Activated naive CD8-positive, alpha-beta T cell treated with anti-CD3 and anti-CD28 coated beads, Interleukin-2, amount 10 ng/mL, durations not matched to agents 7 days and 5 days (primary cell): Measurements from ENCODE around the gene SSBP3. TPM values are rescaled to one million over a fixed set of nuclear protein-coding genes. Genes with fewer than 3 reads are reported as not detected.

Source experiments
- ATAC-seq: fragments of 150-1000 bp; cut with Tn5 transposase; one replicate; pipeline ENCODE4 v1.10.0; 2021; ENCODE audit warnings: low read depth, moderate library complexity
- POLR2A ChIA-PET: fragments of 350-600 bp; sonication (Branson Sonifier 250); formaldehyde crosslinking; loops from one replicate; lab custom pipeline; 2021; ENCODE audit warnings: antibody characterized with exemption; lab: Charles Lee
- DNase-seq: peaks from one replicate; pipeline ENCODE4 v3.0.0; 2021
- H3K27ac Mint-ChIP-seq: one replicate; pipeline ENCODE4 v1.8.0; 2022; ENCODE audit warnings: mild to moderate bottlenecking, mixed read lengths
- H3K27me3 Mint-ChIP-seq: one replicate; pipeline ENCODE4 v1.8.0; 2022; ENCODE audit warnings: mild to moderate bottlenecking, moderate library complexity, mixed read lengths
- H3K36me3 Mint-ChIP-seq: one replicate; pipeline ENCODE4 v1.8.0; 2021; ENCODE audit warnings: mild to moderate bottlenecking, mixed read lengths
- H3K4me1 Mint-ChIP-seq: one replicate; pipeline ENCODE4 v1.8.0; 2021; ENCODE audit warnings: mixed read lengths
- H3K4me3 Mint-ChIP-seq: one replicate; pipeline ENCODE4 v1.8.0; 2022; ENCODE audit warnings: mild to moderate bottlenecking, moderate library complexity, mixed read lengths
- H3K9me3 Mint-ChIP-seq: one replicate; pipeline ENCODE4 v1.8.0; 2021; ENCODE audit warnings: mixed read lengths
- total RNA-seq, 2 experiments: library from RNA; stranded (reverse); gene quantifications; one replicate each; pipeline ENCODE4 v1.2.3, GENCODE V29; 2021

Gene SSBP3
- total RNA-seq, 2 experiments from 2014 or later, result 109 to 126 TPM

- POLR2A ChIA-PET, result interaction anchor here (0.7 to 1.3 kb wide), 6 partner anchors 9 to 115 kb away, joined by 3 to 7 read pairs (median 4); partner anchors contain the start of gene SSBP3
- H3K9me3 Mint-ChIP-seq, result no peaks in the 10 kb centered on the region
- no peak for ATAC-seq
- no peaks in the 10 kb centered on the region for H3K27me3 Mint-ChIP-seq
- DNase-seq, result no peak
- peak overlapping the region; percentile 87 for H3K27ac Mint-ChIP-seq
- H3K4me1 Mint-ChIP-seq, result peaks cover 66% of the 10 kb centered on the region
- peaks cover 10% of the 10 kb centered on the region for H3K36me3 Mint-ChIP-seq
- H3K4me3 Mint-ChIP-seq, result peak overlapping the region; percentile 22
Measured at GRCh38 chr1:54290506-54291184, 115.5 kb downstream of the SSBP3 start.

GRCh38 chr1:54289712-54290233 lies 116.4 kb downstream of the SSBP3 start:
- peak overlapping the region; percentile 76 for H3K4me3 Mint-ChIP-seq
- peaks cover 10% of the 10 kb centered on the region for H3K36me3 Mint-ChIP-seq
- ATAC-seq (no peak), DNase-seq (no peak)
- POLR2A ChIA-PET, result interaction anchor here (0.8 to 3.4 kb wide), 5 partner anchors 9 to 116 kb away, joined by 3 to 19 read pairs (median 7); partner anchors contain the start of gene SSBP3
- H3K4me1 Mint-ChIP-seq, result peaks cover 66% of the 10 kb centered on the region
- no peaks in the 10 kb centered on the region for H3K9me3 Mint-ChIP-seq
- peak overlapping the region; percentile 87 for H3K27ac Mint-ChIP-seq
- no peaks in the 10 kb centered on the region for H3K27me3 Mint-ChIP-seq

- POLR2A ChIA-PET, result interaction anchor here (0.6 to 6.6 kb wide), 11 partner anchors 9 to 528 kb away, joined by 3 to 92 read pairs (median 9); partner anchors contain the start of genes CYB5RL, MRPL37 and SSBP3
- Mint-ChIP-seq H3K36me3 (peaks cover 7% of the 10 kb centered on the region), H3K9me3 (no peaks in the 10 kb centered on the region), H3K4me3 (peak overlapping the region; percentile 84), H3K27ac (peak overlapping the region; percentile 95), H3K27me3 (no peaks in the 10 kb centered on the region), H3K4me1 (peaks cover 72% of the 10 kb centered on the region)
- no peak for ATAC-seq
- no peak for DNase-seq
Measured at GRCh38 chr1:54287801-54288211, 118.4 kb downstream of the SSBP3 start.

DNA sequence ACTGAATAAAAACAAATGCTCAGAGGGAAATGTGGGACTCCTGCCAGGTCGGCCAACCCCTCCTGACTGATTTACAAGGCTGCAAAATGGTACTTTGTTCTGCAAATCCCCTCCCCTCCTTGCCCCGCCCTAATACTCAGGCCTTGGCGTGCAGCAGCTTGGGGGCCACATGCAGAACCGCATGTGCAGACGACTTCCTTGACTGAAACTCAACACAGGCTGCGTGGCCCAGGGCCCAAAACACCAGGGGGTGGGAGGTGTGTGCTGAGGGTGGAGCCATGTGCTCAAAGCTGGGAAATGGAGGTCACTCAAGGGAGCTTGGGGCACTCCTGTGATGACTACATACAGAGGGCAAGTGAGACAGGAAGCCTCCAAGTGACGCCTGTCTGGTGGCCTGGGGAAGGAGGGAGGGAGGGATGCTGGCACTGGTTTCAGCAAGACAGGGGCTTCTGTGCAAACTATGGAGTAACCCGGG lies 119.0 kb downstream of the SSBP3 start:
- H3K36me3 Mint-ChIP-seq, result peaks cover 7% of the 10 kb centered on the region
- H3K9me3 Mint-ChIP-seq, result no peaks in the 10 kb centered on the region
- peaks cover 74% of the 10 kb centered on the region for H3K4me1 Mint-ChIP-seq
- DNase-seq, result peak; percentile 82
- no peaks in the 10 kb centered on the region for H3K27me3 Mint-ChIP-seq
- POLR2A ChIA-PET, result interaction anchor here (0.6 to 6.6 kb wide), 13 partner anchors 11 to 529 kb away, joined by 3 to 92 read pairs (median 4); partner anchors contain the start of genes CYB5RL, MRPL37 and SSBP3
- H3K27ac Mint-ChIP-seq, result peak overlapping the region; percentile 95
- H3K4me3 Mint-ChIP-seq, result peak overlapping the region; percentile 84
- peak; percentile 83 for ATAC-seq

- POLR2A ChIA-PET, result interaction anchor here (0.6 to 6.6 kb wide), 14 partner anchors 9 to 203 kb away, joined by 3 to 92 read pairs (median 8); partner anchors contain the start of genes CYB5RL, MRPL37 and SSBP3
- H3K27me3 Mint-ChIP-seq, result no peaks in the 10 kb centered on the region
- H3K4me1 Mint-ChIP-seq, result peaks cover 67% of the 10 kb centered on the region
- H3K4me3 Mint-ChIP-seq, result peak overlapping the region; percentile 84
- H3K36me3 Mint-ChIP-seq, result peaks cover 7% of the 10 kb centered on the region
- H3K9me3 Mint-ChIP-seq, result no peaks in the 10 kb centered on the region
- H3K27ac Mint-ChIP-seq, result peak overlapping the region; percentile 95
- no peak for DNase-seq
- no peak for ATAC-seq
Measured at GRCh38 chr1:54285815-54286345, 120.3 kb downstream of the SSBP3 start.

DNA sequence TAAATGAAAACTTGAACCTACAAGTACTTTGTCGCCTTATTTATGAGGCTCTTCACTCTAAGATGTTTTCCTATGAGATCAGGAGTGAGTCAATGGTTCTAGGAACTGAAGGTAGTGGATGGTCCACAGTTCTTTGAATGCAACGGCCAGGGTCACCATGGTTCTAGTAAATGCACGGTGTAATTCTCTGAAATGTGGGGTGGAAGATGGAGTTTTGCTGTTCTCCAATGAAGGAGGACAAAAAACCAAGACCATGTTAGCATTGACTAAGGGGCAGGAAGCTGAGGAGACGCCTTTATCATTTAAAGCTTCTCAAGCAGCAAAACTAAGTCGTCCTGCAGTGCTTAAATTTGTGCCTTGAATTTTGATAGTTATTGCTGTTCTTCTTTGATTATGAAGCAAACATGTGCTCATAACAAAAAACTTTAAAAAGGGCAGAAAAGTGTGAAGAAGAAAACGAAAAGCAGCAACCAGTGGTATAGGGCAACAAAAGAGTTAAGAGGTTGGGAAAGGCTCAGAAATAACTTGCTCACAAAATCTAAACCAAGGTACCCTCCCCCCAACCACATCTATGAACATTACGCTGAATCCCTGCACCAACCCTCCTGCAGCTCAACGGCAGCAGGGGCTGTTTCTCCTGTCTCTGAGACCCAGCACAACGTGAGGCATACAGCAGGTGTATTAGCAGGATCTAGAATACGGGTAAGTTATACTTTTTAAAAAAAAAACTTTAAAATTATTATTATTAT lies 121.2 kb downstream of the SSBP3 start:
- Mint-ChIP-seq H3K36me3 (peaks cover 16% of the 10 kb centered on the region), H3K4me1 (peaks cover 69% of the 10 kb centered on the region), H3K27me3 (no peaks in the 10 kb centered on the region), H3K9me3 (no peaks in the 10 kb centered on the region), H3K4me3 (peak overlapping the region; percentile 84), H3K27ac (peak overlapping the region; percentile 95)
- peak; percentile 51 for DNase-seq
- ATAC-seq, result peak; percentile 59
- POLR2A ChIA-PET, result interaction anchor here (0.5 to 6.6 kb wide), 17 partner anchors 8 to 517 kb away, joined by 3 to 92 read pairs (median 5); partner anchors contain the start of genes CYB5RL, MRPL37 and SSBP3

DNA sequence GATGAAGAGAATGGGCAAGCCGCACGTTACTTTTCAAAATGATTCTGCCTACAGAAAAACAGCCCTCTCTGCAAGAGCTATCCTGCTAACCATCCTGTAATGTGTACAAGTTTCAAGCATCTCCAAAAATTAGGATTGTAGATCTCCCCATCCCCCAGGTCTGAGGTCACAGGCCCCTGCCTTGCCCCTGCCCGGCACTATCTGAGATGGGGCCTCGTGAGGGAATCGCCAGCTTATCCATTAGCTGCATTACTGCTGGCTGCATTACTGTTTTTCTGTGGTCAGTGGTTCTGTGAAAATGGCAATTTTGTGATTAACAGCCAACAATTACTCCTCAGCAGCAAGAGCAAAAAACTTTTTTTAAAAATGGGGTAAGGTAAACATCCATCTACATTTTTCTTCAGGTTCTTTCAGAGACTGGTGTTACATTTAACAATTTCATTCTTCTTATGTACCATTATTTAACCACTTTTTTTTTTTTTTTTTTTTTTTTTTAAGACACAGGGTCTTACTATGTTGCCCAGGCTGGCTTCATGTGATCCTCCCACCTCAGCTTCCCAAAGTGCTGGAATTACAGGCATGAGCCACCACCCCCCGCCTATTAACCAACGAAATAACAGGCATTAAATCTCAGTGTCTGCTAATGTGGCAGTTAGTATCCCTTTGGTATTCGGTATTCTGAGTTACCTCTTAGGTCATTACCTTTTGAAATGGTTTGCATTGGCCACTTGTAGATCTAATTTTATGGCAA lies 122.4 kb downstream of the SSBP3 start:
- peak overlapping the region; percentile 71 for H3K4me3 Mint-ChIP-seq

GRCh38 chr1:54282101-54282847 lies 123.9 kb downstream of the SSBP3 start:
- DNase-seq (no peak), ATAC-seq (no peak)
- peak overlapping the region; percentile 71 for H3K4me3 Mint-ChIP-seq
- H3K9me3 Mint-ChIP-seq, result no peaks in the 10 kb centered on the region
- no peaks in the 10 kb centered on the region for H3K27me3 Mint-ChIP-seq
- POLR2A ChIA-PET, result interaction anchor here (1.1 to 6.6 kb wide), 2 partner anchors 8 to 123 kb away, joined by 4 to 92 read pairs; partner anchors contain the start of gene SSBP3
- peaks cover 19% of the 10 kb centered on the region for H3K36me3 Mint-ChIP-seq
- H3K27ac Mint-ChIP-seq, result peak overlapping the region; percentile 95
- H3K4me1 Mint-ChIP-seq, result peaks cover 69% of the 10 kb centered on the region

More for the DNA sequence above, 122.4 kb downstream of the SSBP3 start:
- no peak for DNase-seq
- Mint-ChIP-seq H3K27me3 (no peaks in the 10 kb centered on the region), H3K4me1 (peaks cover 65% of the 10 kb centered on the region), H3K36me3 (peaks cover 17% of the 10 kb centered on the region), H3K9me3 (no peaks in the 10 kb centered on the region), H3K27ac (peak overlapping the region; percentile 95)
- POLR2A ChIA-PET, result interaction anchor here (0.7 to 6.6 kb wide), 6 partner anchors 10 to 122 kb away, joined by 3 to 92 read pairs (median 4); partner anchors contain the start of gene SSBP3
- ATAC-seq, result no peak

DNA sequence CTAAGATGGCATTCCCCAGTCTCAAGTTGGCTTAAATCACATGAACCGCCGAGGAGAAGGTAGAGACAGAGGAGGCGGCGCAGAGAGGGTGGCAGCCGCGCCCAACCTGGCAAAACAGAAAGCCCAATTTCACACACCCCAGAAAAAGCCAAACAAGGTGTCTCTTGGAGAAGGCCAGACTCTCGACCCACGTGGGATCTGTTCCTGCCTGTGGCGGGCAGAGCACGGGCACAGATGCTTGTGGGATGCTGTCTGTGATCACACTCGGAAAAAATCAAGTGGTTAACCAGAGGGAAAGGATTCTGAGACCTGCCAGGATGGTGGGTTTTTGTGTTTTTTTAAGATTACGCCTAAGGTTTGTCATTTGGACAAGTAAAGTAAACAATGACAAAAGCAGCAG lies 125.5 kb downstream of the SSBP3 start:
- peaks cover 64% of the 10 kb centered on the region for H3K4me1 Mint-ChIP-seq
- peaks cover 17% of the 10 kb centered on the region for H3K36me3 Mint-ChIP-seq
- no peaks in the 10 kb centered on the region for H3K27me3 Mint-ChIP-seq
- POLR2A ChIA-PET, result interaction anchor here (1.0 kb wide), 1 partner anchor 9 kb away, joined by 3 read pairs; no protein-coding TSS in a partner anchor
- H3K4me3 Mint-ChIP-seq, result peak overlapping the region; percentile 62
- H3K9me3 Mint-ChIP-seq, result no peaks in the 10 kb centered on the region
- DNase-seq (no peak), ATAC-seq (peak; percentile 9)
- H3K27ac Mint-ChIP-seq, result peak overlapping the region; percentile 91

GRCh38 chr1:54279457-54279856 lies 126.7 kb downstream of the SSBP3 start:
- Mint-ChIP-seq H3K27ac (peak overlapping the region; percentile 91), H3K4me3 (no peak overlapping the region), H3K36me3 (peaks cover 17% of the 10 kb centered on the region), H3K4me1 (peaks cover 64% of the 10 kb centered on the region), H3K27me3 (no peaks in the 10 kb centered on the region), H3K9me3 (no peaks in the 10 kb centered on the region)
- DNase-seq (no peak), ATAC-seq (no peak)
- POLR2A ChIA-PET, result interaction anchor here (1.1 kb wide), 1 partner anchor 10 kb away, joined by 3 read pairs; no protein-coding TSS in a partner anchor

GRCh38 chr1:54278941-54279422 lies 127.2 kb downstream of the SSBP3 start:
- H3K36me3 Mint-ChIP-seq, result peaks cover 17% of the 10 kb centered on the region
- DNase-seq (no peak), ATAC-seq (no peak)

More at GRCh38 chr1:54278941-54279422, 127.2 kb downstream of the SSBP3 start:
- no peaks in the 10 kb centered on the region for H3K9me3 Mint-ChIP-seq
- no peak overlapping the region for H3K4me3 Mint-ChIP-seq
- POLR2A ChIA-PET, result interaction anchor here (1.4 kb wide), 1 partner anchor 9 kb away, joined by 4 read pairs; no protein-coding TSS in a partner anchor
- H3K27ac Mint-ChIP-seq, result no peak overlapping the region
- H3K27me3 Mint-ChIP-seq, result no peaks in the 10 kb centered on the region
- H3K4me1 Mint-ChIP-seq, result peaks cover 64% of the 10 kb centered on the region
